Vagina (tissue), 2 donors: ENCODE data around the gene GALNT16. TPM values are rescaled to one million over a fixed set of nuclear protein-coding genes. Genes with fewer than 3 reads are reported as not detected.

Experiments used
- DNase-seq, 2 donors: peaks; one replicate each; pipeline ENCODE4 v3.0.0-alpha.2; 2017; ENCODE audit errors: extremely low spot score in 2 of 2
- H3K27ac ChIP-seq: fragments of 200-600 bp; sonication (generic); one replicate; pipeline ENCODE4 v1.5.1; 2019
- H3K27me3 ChIP-seq: fragments of 200-600 bp; sonication (generic); one replicate; pipeline ENCODE4 v1.5.1; 2019
- H3K36me3 ChIP-seq, 2 donors: fragments of 200-600 bp; sonication (generic); one replicate each; pipeline ENCODE4 v1.5.1; 2017 to 2019
- H3K4me1 ChIP-seq: fragments of 200-600 bp; sonication (generic); one replicate; pipeline ENCODE4 v1.5.1; 2019
- H3K4me3 ChIP-seq, 2 donors: fragments of 200-600 bp; sonication (generic); 1 replicate in 1 of 2; 2 replicates in 1 of 2; pipeline ENCODE4 v1.5.1; 2016 to 2019
- H3K9me3 ChIP-seq: fragments of 200-600 bp; sonication (generic); one replicate; pipeline ENCODE4 v1.5.1; 2019
- POLR2A ChIP-seq, 2 donors: fragments of 450-650 bp; IDR thresholded peaks; one replicate each; pipeline ENCODE4 v1.6.1; 2017; ENCODE audit warnings: antibody characterized with exemption in 2 of 2, mild to moderate bottlenecking in 2 of 2, moderate library complexity in 2 of 2
- POLR2AphosphoS5 ChIP-seq, 2 donors: sonication (generic); formaldehyde crosslinking; IDR thresholded peaks; one replicate each; pipeline ENCODE4 v1.9.0; 2017; ENCODE audit warnings: antibody characterized with exemption in 2 of 2, mild to moderate bottlenecking in 2 of 2, low read depth in 1 of 2; ENCODE audit not compliant: insufficient read depth in 1 of 2
- intact Hi-C: fragments of 100-400 bp; cut with DNase I; formaldehyde crosslinking; loops from one replicate; pipeline ENCODE4 v1.15.1; 2023
- total RNA-seq: library from RNA; depleted of rRNA; stranded (reverse); fragments of >200 nt; gene quantifications from one replicate; pipeline ENCODE4 v1.2.3, GENCODE V29; 2016
- TF ChIP-seq, protein P1 (sequence below), 3 experiments: fragments of 450-650 bp in 2 of 3; fragments of 200-600 bp in 1 of 3; sonication (generic) in 1 of 3; IDR thresholded peaks; one replicate each; pipeline ENCODE4 v1.5.1; 2017 to 2019; ENCODE audit warnings: antibody characterized with exemption in 3 of 3, mild to moderate bottlenecking in 2 of 3, moderate library complexity in 2 of 3

GALNT16 gene
- total RNA-seq, 1 donor from 2014 or later: 5.2 TPM

DNA sequence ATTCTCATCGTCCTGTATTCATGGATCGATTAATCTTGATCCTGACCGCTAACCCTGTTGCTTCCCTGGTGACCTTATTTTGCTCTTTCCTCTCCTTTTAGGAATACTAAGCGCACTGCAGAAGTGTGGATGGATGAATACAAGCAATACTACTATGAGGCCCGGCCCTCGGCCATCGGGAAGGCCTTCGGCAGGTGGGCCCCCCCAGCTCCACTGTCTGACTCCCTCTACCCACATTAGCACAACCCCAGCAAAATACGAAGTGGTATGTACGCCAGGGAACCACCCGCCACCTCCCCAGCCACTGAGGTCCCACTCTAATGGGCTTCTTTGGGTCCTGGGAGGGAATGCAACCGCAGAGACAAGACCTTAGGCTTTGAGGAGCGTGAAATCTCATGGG, 79.5 kb downstream of the GALNT16 start:
- TF ChIP-seq POLR2AphosphoS5 (IDR thresholded peaks at IDR 0.05; ENCODE audit: insufficient read depth in 1 of 2, low read depth in 1 of 2) (no peak), POLR2A (IDR thresholded peaks at IDR 0.05) (no peak)
- TF ChIP-seq, protein P1, sequence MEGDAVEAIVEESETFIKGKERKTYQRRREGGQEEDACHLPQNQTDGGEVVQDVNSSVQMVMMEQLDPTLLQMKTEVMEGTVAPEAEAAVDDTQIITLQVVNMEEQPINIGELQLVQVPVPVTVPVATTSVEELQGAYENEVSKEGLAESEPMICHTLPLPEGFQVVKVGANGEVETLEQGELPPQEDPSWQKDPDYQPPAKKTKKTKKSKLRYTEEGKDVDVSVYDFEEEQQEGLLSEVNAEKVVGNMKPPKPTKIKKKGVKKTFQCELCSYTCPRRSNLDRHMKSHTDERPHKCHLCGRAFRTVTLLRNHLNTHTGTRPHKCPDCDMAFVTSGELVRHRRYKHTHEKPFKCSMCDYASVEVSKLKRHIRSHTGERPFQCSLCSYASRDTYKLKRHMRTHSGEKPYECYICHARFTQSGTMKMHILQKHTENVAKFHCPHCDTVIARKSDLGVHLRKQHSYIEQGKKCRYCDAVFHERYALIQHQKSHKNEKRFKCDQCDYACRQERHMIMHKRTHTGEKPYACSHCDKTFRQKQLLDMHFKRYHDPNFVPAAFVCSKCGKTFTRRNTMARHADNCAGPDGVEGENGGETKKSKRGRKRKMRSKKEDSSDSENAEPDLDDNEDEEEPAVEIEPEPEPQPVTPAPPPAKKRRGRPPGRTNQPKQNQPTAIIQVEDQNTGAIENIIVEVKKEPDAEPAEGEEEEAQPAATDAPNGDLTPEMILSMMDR (IDR thresholded peaks at IDR 0.05): no peak
- peaks cover 7% of the 10 kb centered on the region for H3K4me1 ChIP-seq
- H3K36me3 ChIP-seq: no peaks in the 10 kb centered on the region
- no peaks in the 10 kb centered on the region for H3K27me3 ChIP-seq
- no peak overlapping the region for H3K27ac ChIP-seq
- H3K4me3 ChIP-seq: no peak overlapping the region
- no peak for DNase-seq
- intact Hi-C loops: loop anchor here (5.0 kb wide), 1 partner anchor 1082 kb away; no protein-coding TSS in a partner anchor
- H3K9me3 ChIP-seq: no peaks in the 10 kb centered on the region

DNA sequence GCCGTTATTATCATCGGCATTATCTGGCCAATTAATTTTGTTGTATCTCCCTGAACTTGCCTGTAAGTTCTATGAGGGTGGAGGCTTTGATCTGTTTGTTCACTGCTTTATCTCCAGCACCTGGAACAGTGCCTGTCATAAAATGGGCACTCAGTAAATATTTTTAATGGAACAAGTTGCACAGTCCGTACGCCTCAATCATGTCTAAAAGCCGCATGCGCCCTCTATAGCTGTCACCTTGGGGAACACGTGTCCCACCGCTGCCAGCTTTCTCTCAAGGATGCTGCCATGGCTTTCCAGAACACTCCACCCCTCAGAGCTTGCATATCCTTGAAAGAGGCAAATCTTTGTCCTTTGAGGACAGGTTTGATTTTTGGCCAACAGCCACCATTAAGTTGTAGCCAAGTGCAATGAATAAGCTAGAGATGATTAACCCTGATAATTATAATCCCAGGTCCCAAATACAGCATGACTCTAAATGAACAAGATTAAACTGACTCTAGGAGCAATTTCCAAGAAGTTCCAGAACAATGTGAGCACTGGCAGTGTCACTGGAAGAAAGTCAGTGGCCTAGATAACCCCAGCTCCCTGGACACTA, 83.1 kb downstream of the GALNT16 start:
- Histone ChIP-seq H3K36me3 (no peaks in the 10 kb centered on the region), H3K4me1 (no peaks in the 10 kb centered on the region), H3K27me3 (no peaks in the 10 kb centered on the region), H3K27ac (no peak overlapping the region), H3K9me3 (no peaks in the 10 kb centered on the region), H3K4me3 (no peak overlapping the region)
- intact Hi-C loops: no loop called here
- TF ChIP-seq, protein P1 (IDR thresholded peaks at IDR 0.05): no peak
- no peak for DNase-seq

DNA sequence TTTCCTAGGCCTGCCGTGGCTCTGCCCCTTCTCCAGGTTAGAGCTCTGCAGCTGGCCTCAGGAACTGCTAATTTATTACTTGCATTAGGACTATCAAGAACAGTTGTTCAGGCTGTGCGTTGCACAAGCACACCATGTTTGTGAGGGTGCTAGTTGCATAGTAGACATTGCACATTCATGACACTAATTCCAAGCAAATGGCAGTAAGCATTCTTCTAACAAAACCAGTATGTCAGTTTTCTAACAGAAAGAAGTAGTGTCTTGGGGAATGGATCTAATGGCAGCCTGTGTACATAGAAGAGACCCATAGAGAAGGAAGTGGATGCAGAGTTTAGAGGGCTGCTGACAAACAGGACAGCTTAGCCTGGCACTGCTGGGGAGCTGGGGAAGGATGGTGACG, 84.2 kb downstream of the GALNT16 start:
- H3K9me3 ChIP-seq: no peaks in the 10 kb centered on the region
- no peaks in the 10 kb centered on the region for H3K36me3 ChIP-seq
- intact Hi-C loops: no loop called here
- H3K27me3 ChIP-seq: no peaks in the 10 kb centered on the region
- no peak for TF ChIP-seq POLR2AphosphoS5 (IDR thresholded peaks at IDR 0.05; ENCODE audit: insufficient read depth in 1 of 2, low read depth in 1 of 2)
- TF ChIP-seq, protein P1 (IDR thresholded peaks at IDR 0.05): no peak
- no peak for TF ChIP-seq POLR2A (IDR thresholded peaks at IDR 0.05)
- DNase-seq: no peak
- no peak overlapping the region for H3K27ac ChIP-seq
- no peak overlapping the region for H3K4me3 ChIP-seq
- no peaks in the 10 kb centered on the region for H3K4me1 ChIP-seq

DNA sequence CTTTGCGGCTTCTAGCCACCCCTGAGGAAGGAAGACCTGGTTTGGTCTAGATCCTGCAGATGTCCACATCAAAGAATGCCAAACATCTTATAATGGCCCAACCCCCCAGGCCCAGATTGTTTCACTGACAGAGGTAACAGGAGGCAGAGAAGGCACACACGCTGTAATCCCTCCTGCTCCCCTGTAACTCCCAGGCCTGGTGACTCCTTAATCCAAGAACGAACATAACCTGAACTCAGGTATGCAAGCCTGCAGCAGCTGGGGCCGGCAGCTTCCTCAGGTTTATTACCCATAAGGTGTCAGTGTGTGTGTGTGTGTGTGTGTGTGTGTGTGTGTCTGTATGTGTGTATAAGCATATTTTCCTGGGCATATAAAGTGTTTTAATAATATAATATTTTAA, 85.4 kb downstream of the GALNT16 start:
- intact Hi-C loops: no loop called here
- no peaks in the 10 kb centered on the region for H3K9me3 ChIP-seq
- no peak overlapping the region for H3K27ac ChIP-seq
- TF ChIP-seq, protein P1 (IDR thresholded peaks at IDR 0.05): no peak
- no peak for TF ChIP-seq POLR2A (IDR thresholded peaks at IDR 0.05)
- TF ChIP-seq POLR2AphosphoS5 (IDR thresholded peaks at IDR 0.05; ENCODE audit: insufficient read depth in 1 of 2, low read depth in 1 of 2): no peak
- H3K4me1 ChIP-seq: no peaks in the 10 kb centered on the region
- no peaks in the 10 kb centered on the region for H3K36me3 ChIP-seq
- no peak overlapping the region for H3K4me3 ChIP-seq
- H3K27me3 ChIP-seq: no peaks in the 10 kb centered on the region
- DNase-seq: no peak

DNA sequence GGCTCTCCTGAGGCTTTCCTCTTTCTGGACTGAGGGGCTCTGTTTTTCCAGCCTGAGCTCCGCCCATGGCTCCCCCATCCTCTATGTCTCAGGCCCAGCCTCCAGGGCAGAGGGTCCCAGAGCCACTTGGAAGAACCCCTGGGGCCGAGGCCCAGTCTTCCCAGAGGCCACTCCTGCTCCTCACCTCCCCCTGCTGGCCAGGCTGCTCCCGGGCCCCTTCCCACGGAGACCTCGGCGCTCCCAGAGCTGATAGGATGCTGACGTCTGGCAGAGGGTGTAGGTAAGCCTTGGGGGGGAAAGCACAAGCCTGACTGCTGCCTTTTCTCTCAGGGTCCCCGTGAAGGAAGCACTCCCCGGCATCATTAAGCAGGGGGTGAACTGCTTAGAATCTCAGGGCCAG, 86.8 kb downstream of the GALNT16 start:
- Histone ChIP-seq H3K9me3 (no peaks in the 10 kb centered on the region), H3K4me1 (no peaks in the 10 kb centered on the region), H3K27me3 (no peaks in the 10 kb centered on the region), H3K36me3 (no peaks in the 10 kb centered on the region), H3K4me3 (no peak overlapping the region), H3K27ac (no peak overlapping the region)
- intact Hi-C loops: no loop called here
- no peak for TF ChIP-seq POLR2A (IDR thresholded peaks at IDR 0.05)
- TF ChIP-seq POLR2AphosphoS5 (IDR thresholded peaks at IDR 0.05; ENCODE audit: insufficient read depth in 1 of 2, low read depth in 1 of 2): no peak
- TF ChIP-seq, protein P1 (IDR thresholded peaks at IDR 0.05): no peak
- no peak for DNase-seq
